ENCODE measurements around the gene USP28.

DNA sequence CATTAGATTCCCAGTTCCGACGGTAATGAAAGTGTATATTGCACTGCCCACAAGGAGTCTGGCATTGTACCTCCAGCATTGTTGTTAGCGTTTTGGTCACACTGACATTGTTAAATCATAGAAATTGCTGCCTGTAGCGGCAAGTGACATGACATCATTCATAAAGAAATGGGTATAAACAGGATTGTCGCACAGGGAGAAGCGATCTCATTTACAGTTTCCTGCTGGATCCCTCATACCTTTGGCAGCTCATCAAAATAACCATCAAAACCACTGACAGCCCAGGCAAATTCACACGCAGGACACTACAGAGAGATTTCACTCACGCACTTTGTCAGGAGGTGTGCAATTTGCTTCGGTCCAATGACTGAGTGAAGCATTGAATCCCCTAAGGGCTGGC lies 32.7 kb upstream of the USP28 start:
- no peak for TF ChIP-seq POLR2A (IDR thresholded peaks at IDR 0.05)
- TF ChIP-seq, protein P1, sequence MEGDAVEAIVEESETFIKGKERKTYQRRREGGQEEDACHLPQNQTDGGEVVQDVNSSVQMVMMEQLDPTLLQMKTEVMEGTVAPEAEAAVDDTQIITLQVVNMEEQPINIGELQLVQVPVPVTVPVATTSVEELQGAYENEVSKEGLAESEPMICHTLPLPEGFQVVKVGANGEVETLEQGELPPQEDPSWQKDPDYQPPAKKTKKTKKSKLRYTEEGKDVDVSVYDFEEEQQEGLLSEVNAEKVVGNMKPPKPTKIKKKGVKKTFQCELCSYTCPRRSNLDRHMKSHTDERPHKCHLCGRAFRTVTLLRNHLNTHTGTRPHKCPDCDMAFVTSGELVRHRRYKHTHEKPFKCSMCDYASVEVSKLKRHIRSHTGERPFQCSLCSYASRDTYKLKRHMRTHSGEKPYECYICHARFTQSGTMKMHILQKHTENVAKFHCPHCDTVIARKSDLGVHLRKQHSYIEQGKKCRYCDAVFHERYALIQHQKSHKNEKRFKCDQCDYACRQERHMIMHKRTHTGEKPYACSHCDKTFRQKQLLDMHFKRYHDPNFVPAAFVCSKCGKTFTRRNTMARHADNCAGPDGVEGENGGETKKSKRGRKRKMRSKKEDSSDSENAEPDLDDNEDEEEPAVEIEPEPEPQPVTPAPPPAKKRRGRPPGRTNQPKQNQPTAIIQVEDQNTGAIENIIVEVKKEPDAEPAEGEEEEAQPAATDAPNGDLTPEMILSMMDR (IDR thresholded peaks at IDR 0.05) = no peak

Data from Peyer's patch (tissue), 4 donors.